HG03342 (cell line): ENCODE results near the gene SRSF5.

Experiments
- ATAC-seq: cut with Tn5 transposase; IDR thresholded peaks from one replicate; pipeline ENCODE4 v1.9.1; 2021; ENCODE audit warnings: mild to moderate bottlenecking, moderate library complexity; ENCODE audit not compliant: unreplicated experiment

Gene SRSF5

GRCh38 chr14:69769623-69770022 lies 2.7 kb downstream of the SRSF5 start:
- ATAC-seq, result no peak

DNA sequence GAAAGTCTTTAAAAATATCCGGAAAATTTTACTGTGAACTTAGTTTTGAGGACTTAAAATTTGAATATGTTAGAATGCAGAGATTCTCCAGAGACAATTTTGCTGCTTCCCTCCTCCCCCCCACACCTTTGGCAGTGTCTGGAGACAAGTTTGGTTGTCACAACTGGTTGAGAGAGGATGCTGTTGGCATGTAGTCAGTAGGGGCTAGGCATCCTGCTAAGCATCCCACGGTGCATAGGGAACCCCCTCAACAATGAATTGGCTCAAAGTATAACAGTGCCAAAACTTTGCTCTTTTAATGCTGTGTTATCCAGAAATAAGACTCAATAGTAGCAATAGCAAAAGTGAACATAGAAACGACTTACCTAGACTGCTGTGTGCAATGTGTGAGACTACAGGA lies 3.6 kb downstream of the SRSF5 start:
- ATAC-seq, result no peak

GRCh38 chr14:69771136-69771535 lies 4.2 kb downstream of the SRSF5 start:
- ATAC-seq, result no peak

- ATAC-seq, result no peak
Observed at GRCh38 chr14:69772082-69773017, 5.4 kb downstream of the SRSF5 start.

GRCh38 chr14:69773571-69774276 lies 6.8 kb downstream of the SRSF5 start:
- no peak for ATAC-seq

GRCh38 chr14:69775012-69775411 lies 8.1 kb downstream of the SRSF5 start:
- no peak for ATAC-seq

DNA sequence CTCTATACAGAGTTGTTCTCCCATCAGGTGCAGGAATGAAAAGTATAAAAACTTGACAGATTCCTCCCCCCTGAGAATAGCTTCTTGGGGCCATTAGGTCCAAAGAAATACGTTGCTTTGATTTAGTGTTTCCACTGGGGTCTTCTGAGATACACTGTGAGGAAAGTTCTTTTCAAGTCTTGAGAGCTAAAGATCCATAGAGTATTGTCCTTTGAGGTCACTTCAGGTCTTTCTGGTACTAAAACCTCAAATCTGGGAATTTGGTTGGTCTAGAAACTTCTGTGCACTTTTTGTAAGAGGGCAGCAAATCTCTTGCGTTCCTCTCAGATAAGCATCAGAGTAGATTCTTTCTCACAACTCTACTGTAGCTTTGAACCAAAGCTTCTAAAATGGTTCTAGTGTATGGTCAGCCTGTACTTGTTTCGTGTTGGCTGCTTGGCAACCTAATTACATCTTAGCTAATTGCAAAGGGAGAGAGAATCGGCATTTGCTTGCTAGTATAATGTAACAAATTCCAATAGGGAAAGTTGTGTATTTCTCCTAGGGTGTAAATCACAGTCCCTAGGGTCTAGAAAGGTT lies 10.0 kb downstream of the SRSF5 start:
- no peak for ATAC-seq

DNA sequence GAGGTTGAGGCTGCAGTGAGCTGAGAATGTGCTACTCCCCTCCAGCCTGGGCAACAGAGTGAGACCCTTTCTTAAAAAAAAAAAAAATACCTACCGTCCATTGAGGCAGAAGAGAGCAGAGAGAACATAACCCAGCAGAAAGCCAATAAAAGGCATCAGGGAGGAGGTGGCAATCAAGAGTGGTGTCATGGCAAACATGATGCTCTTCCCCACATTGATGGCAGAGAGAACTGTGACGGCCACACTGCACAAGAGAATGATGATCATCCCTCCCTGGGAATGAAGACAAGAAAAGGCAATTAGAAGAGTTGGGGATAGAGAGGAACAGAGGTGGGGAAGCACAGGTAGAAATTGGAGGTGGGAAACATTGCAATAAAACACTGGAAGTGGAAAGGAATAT lies 12.1 kb downstream of the SRSF5 start:
- no peak for ATAC-seq

- no peak for ATAC-seq
Observed at GRCh38 chr14:69780092-69780491, 13.2 kb downstream of the SRSF5 start.

- no peak for ATAC-seq
Observed at GRCh38 chr14:69780952-69781351, 14.0 kb downstream of the SRSF5 start.

GRCh38 chr14:69784942-69785341 lies 18.0 kb downstream of the SRSF5 start:
- no peak for ATAC-seq

DNA sequence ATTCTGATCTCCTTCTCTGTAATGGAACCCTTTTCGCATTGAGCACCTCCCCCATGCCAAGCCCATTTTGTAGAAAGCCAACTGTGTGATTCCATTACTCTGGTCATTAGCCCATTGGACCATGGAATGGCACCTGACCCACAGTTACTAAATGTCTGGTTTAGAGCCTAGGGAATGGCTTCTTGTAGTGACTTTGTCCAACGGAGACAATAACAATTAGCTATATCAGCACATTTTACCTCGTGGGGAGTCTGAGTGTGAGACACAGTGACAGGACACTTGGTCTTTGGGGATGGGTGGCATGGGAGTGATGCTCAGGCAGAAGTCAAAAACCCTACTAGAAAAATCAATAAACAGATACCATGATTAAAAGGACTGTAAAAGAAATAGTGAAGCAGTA lies 19.7 kb downstream of the SRSF5 start:
- no peak for ATAC-seq

DNA sequence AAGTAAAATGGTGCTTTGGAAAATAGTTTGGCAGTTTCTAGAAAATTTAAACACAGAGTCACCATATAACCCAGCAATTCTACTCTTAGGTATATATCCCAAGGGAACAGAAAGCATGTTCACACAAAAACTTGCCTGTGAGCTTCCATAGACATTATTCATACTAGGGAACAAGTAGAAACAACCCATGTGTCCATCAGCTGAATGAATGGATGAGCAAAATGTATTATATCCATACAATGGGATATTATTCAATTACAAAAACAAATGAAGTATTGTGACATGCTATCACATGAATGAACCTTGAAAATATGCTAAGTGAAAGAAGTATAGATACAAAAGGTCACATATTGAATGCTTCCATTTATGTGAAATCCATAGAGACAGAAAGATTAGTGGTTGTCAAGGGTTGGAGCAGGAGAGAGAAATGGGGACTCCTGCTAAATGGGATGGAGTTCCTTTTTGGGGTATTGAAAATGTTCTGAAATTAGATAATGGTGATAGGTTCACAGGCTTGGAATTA lies 22.2 kb downstream of the SRSF5 start:
- no peak for ATAC-seq

- ATAC-seq, result no peak
Observed at GRCh38 chr14:69792887-69793421, 26.0 kb downstream of the SRSF5 start.

- no peak for ATAC-seq
Observed at GRCh38 chr14:69794791-69795190, 27.8 kb downstream of the SRSF5 start.

- ATAC-seq, result no peak
Observed at GRCh38 chr14:69795691-69796090, 28.7 kb downstream of the SRSF5 start.

DNA sequence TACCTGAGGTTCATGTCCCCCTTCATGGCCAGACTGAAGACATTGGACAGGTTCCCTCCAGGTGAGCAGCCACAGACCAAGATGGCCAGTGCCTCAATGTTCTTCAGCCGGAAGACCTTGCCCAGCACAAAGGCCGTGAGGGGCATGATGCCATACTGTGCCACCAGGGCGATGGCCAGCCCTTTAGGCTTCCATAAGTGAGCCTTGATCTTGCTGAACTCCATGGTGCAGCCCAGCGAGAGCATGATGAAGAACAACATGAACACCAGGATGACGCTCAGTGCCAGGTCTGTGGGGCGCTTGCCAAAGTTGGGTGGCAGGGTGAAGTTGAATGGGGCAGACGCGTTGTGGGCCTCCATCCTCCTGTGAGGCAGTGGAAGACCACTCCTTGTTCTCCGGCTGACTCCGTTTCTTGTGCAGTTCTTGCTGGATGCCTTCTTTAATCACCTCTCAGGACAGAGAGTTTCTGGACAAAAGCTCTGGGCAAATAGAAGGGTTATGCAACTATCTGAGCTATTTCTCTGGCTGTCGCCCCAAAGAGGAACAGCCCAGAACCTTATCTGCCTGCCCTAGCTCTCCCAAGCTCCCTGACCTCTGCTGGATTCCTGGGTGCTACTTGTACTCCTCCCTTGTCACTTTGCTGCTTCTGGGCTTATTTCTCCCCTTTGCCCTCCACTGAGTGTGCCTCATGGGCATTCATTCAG lies 30.0 kb downstream of the SRSF5 start, which contains the start of gene SLC10A1:
TSS of gene SLC10A1 (minus strand) at position 445 of the 704 bp plus-strand sequence. CDS start at position 359, 86 bp downstream.
- ATAC-seq, result no peak

DNA sequence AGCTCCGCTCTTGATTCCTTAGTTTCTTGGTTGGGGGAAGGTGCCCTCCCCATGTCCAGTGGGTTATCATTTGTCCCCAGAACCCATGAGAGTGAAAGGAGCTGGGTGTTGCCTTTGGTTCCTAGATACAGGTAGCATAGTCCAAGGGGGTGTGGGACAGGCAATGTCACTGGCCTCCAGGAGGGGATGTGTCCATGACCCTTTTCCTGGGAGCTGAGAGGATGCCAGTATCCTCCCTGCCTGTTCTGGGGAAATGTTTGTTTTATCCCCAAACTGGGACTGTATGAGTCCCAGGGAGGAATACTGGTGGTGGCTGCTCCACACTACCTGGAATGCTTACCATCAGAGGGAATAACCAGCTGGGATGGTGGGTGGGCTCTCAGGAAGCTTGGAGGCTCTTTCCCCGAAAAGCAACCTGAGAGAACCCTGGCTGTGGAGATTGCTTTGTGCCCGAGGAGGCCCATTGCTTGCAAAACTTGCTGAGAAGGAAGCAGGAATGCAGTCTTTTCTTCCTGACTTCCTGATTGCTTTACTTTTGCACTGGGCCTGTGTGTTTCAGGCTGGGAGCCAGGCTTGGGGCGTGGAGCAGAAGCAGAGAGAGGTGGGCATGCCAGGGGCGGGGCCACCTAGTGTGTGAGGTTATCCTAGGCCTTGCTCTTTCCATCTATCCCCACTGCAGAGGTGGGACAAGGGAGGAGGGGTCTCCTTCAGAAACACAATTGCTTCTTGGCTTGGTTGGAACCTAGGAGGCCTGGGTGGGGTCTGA lies 30.8 kb downstream of the SRSF5 start:
- ATAC-seq, result no peak

DNA sequence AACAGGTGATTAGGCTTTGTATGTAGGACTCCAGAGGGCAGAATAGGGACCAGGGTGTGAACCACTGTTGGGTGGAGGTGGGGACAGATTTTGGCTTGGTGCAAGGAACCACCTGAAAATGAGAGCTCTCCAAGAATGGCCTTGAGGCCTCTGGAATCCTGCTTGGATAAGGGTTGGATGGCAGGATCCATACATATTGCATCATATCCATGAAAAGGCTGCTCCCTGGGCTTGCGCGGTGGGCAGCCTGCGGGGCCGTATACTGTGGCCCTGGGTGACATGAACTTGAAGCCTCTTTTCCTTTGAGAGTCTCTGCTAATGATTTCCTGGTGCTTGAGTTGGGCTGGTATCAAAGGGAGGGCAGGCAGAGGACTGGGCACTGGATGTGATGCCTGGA lies 31.4 kb downstream of the SRSF5 start:
- ATAC-seq, result no peak

DNA sequence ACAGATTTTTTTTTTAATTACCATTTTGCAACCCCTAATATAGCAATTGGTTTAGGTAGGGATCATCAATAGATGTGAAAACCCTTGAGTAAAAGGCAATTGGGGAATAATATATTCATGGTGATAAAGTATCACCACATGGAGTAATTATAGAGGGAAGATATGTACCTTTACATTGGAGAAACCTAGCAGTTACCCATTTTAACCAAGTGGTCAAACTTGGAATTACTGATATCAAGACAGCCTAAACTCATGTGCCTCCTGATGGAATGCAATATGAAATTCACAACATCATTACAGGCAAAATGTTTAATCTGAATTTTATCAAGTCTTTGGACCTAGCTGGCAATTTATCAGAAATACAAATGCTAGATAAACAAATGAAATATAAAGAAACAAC lies 36.8 kb downstream of the SRSF5 start:
- ATAC-seq, result no peak
